ENCODE data around the gene DPY19L3.

- TF ChIP-seq CTCF (IDR thresholded peaks at IDR 0.05 in 4 of 5, conservative IDR thresholded peaks at IDR 0.05 in 1 of 5) (no peak), POLR2A (IDR thresholded peaks at IDR 0.05) (no peak)
These were observed 9.7 kb downstream of the DPY19L3 start for GRCh38 chr19:32415246-32415645.
